ENCODE measurements around the gene CDC42BPB. TPM values are rescaled to one million over a fixed set of nuclear protein-coding genes. Genes with fewer than 3 reads are reported as not detected.
A peak's percentile ranks its signal among the peaks of the same experiment; 100 is the strongest.

Gene CDC42BPB
- polyA plus RNA-seq, 1 of the 3 experiments (the other 2 are of a cell fraction) = 61.6 TPM

DNA sequence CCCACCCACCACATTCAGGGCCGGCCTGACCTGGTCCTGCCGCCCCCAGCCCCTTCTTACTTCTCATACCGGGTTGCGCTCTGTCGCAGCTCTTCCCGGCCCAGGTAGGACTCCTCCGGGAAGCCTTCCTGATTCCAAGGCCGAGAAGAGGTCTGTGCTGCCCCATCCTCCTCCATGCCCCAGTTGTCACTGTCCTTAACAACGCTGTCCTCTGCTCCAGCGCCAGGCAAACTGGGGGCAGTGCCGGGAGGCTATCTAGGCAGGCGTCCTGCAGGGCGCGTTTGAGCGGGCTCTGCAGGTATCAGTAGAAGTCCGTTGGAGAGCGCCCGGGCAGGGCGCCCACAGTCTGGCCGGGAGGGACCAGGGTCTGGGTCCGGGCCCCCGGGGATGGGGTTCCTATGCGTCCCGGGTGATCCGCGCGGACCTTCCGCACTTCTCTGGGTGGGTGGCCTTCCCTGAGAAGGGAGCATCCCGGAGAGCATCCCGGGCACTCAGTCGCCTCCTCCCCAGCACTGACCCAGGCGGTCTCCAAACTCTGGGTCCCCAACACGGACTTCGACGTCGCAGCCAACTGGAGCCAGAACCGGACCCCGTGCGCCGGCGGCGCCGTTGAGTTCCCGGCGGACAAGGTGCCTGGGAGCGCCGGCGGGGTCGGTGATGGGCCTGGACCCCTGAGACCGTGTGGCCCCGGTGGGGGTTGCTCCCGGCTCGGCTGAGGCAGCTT, 134.0 kb downstream of the CDC42BPB start:
- 22% methylated on average over 13 of the region's 53 CpGs for WGBS (ENCODE audit: low lambda C conversion rate)
- Histone ChIP-seq H3K4me3 (ENCODE audit: low read depth in 2 of 2, low read length in 1 of 2) (peak overlapping the region in 1 of 2 experiments; percentile 23; a peak in 2 of 4 replicates), H3K27ac (ENCODE audit: low read depth in 2 of 2, low read length in 1 of 2) (no peak overlapping the region), H3F3A (replicated peaks; ENCODE audit: insufficient read depth) (no peaks in the 10 kb centered on the region), H3K4me1 (ENCODE audit: control insufficient read depth in 1 of 2, insufficient read depth in 2 of 2, low read depth in 1 of 2, low read length in 1 of 2) (no peaks in the 10 kb centered on the region), H3K9me3 (no peaks in the 10 kb centered on the region), H3K79me2 (ENCODE audit: insufficient read depth) (no peaks in the 10 kb centered on the region), H4K20me1 (ENCODE audit: insufficient read depth) (no peaks in the 10 kb centered on the region), H2AFZ (ENCODE audit: low read depth) (no peak overlapping the region), H3K4me2 (peak overlapping the region; percentile 59), H3K9ac (no peak overlapping the region), H3K36me3 (replicated peaks in 1 of 2; ENCODE audit: control insufficient read depth in 1 of 2, insufficient read depth in 2 of 2, low read length in 1 of 2) (no peaks in the 10 kb centered on the region), H3K27me3 (ENCODE audit: insufficient read depth) (no peaks in the 10 kb centered on the region; the same call in 1 of the 2 replicates), H3K9me2 (no peaks in the 10 kb centered on the region)
- TF ChIP-seq, protein P1, sequence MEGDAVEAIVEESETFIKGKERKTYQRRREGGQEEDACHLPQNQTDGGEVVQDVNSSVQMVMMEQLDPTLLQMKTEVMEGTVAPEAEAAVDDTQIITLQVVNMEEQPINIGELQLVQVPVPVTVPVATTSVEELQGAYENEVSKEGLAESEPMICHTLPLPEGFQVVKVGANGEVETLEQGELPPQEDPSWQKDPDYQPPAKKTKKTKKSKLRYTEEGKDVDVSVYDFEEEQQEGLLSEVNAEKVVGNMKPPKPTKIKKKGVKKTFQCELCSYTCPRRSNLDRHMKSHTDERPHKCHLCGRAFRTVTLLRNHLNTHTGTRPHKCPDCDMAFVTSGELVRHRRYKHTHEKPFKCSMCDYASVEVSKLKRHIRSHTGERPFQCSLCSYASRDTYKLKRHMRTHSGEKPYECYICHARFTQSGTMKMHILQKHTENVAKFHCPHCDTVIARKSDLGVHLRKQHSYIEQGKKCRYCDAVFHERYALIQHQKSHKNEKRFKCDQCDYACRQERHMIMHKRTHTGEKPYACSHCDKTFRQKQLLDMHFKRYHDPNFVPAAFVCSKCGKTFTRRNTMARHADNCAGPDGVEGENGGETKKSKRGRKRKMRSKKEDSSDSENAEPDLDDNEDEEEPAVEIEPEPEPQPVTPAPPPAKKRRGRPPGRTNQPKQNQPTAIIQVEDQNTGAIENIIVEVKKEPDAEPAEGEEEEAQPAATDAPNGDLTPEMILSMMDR (IDR thresholded peaks at IDR 0.05) = no peak
- no peak for TF ChIP-seq FOXJ3 (CRISPR knock-in tag; IDR thresholded peaks at IDR 0.05)
- no peak for TF ChIP-seq TEAD4 (IDR thresholded peaks at IDR 0.05; ENCODE audit: borderline replicate concordance, insufficient read depth)
- TF ChIP-seq FOSL2 (IDR thresholded peaks at IDR 0.05; ENCODE audit: borderline replicate concordance, low read depth) = no peak
- TF ChIP-seq SIN3A (IDR thresholded peaks at IDR 0.05; ENCODE audit: borderline replicate concordance, low read depth, low read length) = no peak
- TF ChIP-seq, protein P2, sequence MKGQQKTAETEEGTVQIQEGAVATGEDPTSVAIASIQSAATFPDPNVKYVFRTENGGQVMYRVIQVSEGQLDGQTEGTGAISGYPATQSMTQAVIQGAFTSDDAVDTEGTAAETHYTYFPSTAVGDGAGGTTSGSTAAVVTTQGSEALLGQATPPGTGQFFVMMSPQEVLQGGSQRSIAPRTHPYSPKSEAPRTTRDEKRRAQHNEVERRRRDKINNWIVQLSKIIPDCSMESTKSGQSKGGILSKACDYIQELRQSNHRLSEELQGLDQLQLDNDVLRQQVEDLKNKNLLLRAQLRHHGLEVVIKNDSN (IDR thresholded peaks at IDR 0.05; ENCODE audit: borderline replicate concordance, low read depth) = no peak
- no peak for TF ChIP-seq RFX5 (IDR thresholded peaks at IDR 0.05; ENCODE audit: low read length)
- no peak for TF ChIP-seq REST (IDR thresholded peaks at IDR 0.05; ENCODE audit: low read depth, low read length)
- ChIA-PET CTCF (interaction anchor here (1.0 to 1.2 kb wide), 3 partner anchors 228 to 230 kb away, joined by 3 to 5 read pairs (median 5); no protein-coding TSS in a partner anchor), POLR2A (no interaction called here)
- DNase-seq = no peak
